Epithelial cell of proximal tubule (primary cell): ENCODE results near the gene CD99L2. TPM values are rescaled to one million over a fixed set of nuclear protein-coding genes. Genes with fewer than 3 reads are reported as not detected.

ENCODE experiments used
- DNase-seq: peaks from one replicate; pipeline ENCODE4 v3.0.0-alpha.2; 2011; ENCODE audit warnings: low read depth
- H3K4me3 ChIP-seq: 2 replicates; pipeline ENCODE4 v1.5.1; 2011; ENCODE audit warnings: low read depth, mild to moderate bottlenecking, low read length
- total RNA-seq: library from RNA; depleted of rRNA; stranded (reverse); fragments of >200 nt; gene quantifications from 2 replicates; pipeline ENCODE4 v1.2.3, GENCODE V29; 2015
- TF ChIP-seq, protein P1 (sequence below): conservative IDR thresholded peaks from 2 replicates; pipeline ENCODE4 v1.5.1; 2012; ENCODE audit warnings: low read depth, mild to moderate bottlenecking, low read length

Gene CD99L2
- total RNA-seq, 1 donor from 2014 or later = 32.5 TPM

DNA sequence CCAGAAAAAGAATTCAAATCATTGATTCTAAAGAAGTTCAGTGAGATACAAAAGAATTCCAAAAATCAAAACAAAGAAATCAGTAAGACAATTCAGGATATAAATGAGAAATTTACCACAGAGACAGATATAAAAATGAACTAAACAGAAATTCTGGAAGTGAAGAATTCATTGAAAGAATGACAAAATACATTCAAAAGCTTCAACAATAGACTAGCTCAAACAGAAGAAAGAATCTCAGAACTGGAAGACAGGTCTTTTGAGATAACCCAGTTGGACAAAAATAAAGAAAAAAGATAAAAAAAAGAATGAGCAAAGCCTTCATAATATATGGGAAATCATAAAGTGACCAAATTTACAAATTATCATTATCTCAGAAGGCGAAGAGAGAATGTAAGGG, 41.7 kb downstream of the CD99L2 start:
- TF ChIP-seq, protein P1, sequence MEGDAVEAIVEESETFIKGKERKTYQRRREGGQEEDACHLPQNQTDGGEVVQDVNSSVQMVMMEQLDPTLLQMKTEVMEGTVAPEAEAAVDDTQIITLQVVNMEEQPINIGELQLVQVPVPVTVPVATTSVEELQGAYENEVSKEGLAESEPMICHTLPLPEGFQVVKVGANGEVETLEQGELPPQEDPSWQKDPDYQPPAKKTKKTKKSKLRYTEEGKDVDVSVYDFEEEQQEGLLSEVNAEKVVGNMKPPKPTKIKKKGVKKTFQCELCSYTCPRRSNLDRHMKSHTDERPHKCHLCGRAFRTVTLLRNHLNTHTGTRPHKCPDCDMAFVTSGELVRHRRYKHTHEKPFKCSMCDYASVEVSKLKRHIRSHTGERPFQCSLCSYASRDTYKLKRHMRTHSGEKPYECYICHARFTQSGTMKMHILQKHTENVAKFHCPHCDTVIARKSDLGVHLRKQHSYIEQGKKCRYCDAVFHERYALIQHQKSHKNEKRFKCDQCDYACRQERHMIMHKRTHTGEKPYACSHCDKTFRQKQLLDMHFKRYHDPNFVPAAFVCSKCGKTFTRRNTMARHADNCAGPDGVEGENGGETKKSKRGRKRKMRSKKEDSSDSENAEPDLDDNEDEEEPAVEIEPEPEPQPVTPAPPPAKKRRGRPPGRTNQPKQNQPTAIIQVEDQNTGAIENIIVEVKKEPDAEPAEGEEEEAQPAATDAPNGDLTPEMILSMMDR = no peak
- DNase-seq = no peak
- H3K4me3 ChIP-seq = no peak overlapping the region

- no peak overlapping the region for H3K4me3 ChIP-seq
- TF ChIP-seq, protein P1 = no peak
- no peak for DNase-seq
Measured at GRCh38 chrX:150856101-150856500, 42.4 kb downstream of the CD99L2 start.

GRCh38 chrX:150854856-150855255, 43.6 kb downstream of the CD99L2 start:
- TF ChIP-seq, protein P1 = no peak
- no peak overlapping the region for H3K4me3 ChIP-seq
- DNase-seq = no peak

- TF ChIP-seq, protein P1 = no peak
- H3K4me3 ChIP-seq = no peak overlapping the region
- no peak for DNase-seq
Measured at GRCh38 chrX:150849996-150850720, 48.3 kb downstream of the CD99L2 start.

- DNase-seq = no peak
- H3K4me3 ChIP-seq = no peak overlapping the region
- TF ChIP-seq, protein P1 = no peak
Measured at GRCh38 chrX:150849486-150849885, 49.0 kb downstream of the CD99L2 start.

- H3K4me3 ChIP-seq = no peak overlapping the region
- DNase-seq = no peak
- TF ChIP-seq, protein P1 = no peak
Measured at GRCh38 chrX:150848914-150849365, 49.5 kb downstream of the CD99L2 start.

- no peak overlapping the region for H3K4me3 ChIP-seq
- no peak for DNase-seq
- TF ChIP-seq, protein P1 = no peak
Measured at GRCh38 chrX:150847088-150847487, 51.4 kb downstream of the CD99L2 start.
